Osteoblast (primary cell): Measurements from ENCODE around the gene GC. TPM values are rescaled to one million over a fixed set of nuclear protein-coding genes. Genes with fewer than 3 reads are reported as not detected.
"Not testable (repeated sequence)": the region's sequence is repeated elsewhere in the genome, so short reads cannot be mapped to it uniquely, and the experiment has no call there.

Source experiments
- DNase-seq: peaks from one replicate; pipeline ENCODE4 v3.0.0; 2011; ENCODE audit warnings: low spot score, mixed read lengths; ENCODE audit not compliant: insufficient read length; ENCODE audit errors: missing footprints
- H2AFZ ChIP-seq: 2 replicates; pipeline ENCODE4 v1.6.0; 2011; ENCODE audit warnings: mild to moderate bottlenecking, low read length
- H3K27ac ChIP-seq: 2 replicates; pipeline ENCODE4 v1.5.1; 2011; ENCODE audit warnings: mild to moderate bottlenecking, low read depth, low read length, moderate library complexity
- H3K27me3 ChIP-seq: 2 replicates; pipeline ENCODE4 v1.6.0; 2012; ENCODE audit warnings: mild to moderate bottlenecking, control low read depth, inconsistent platforms, low read length, moderate library complexity; ENCODE audit not compliant: insufficient read depth
- H3K36me3 ChIP-seq: 2 replicates; pipeline ENCODE4 v1.5.1; 2011; ENCODE audit warnings: mild to moderate bottlenecking, low read length, control low read depth, moderate library complexity; ENCODE audit not compliant: insufficient read depth
- H3K4me1 ChIP-seq: 2 replicates; pipeline ENCODE4 v1.5.1; 2011; ENCODE audit warnings: mild to moderate bottlenecking, low read length, control low read depth, moderate library complexity; ENCODE audit not compliant: insufficient read depth
- H3K4me2 ChIP-seq: 2 replicates; pipeline ENCODE4 v1.6.0; 2011; ENCODE audit warnings: mild to moderate bottlenecking, low read length; ENCODE audit not compliant: insufficient read depth
- H3K4me3 ChIP-seq: fragments of 200-600 bp; sonication (generic); 3 replicates; pipeline ENCODE4 v1.5.1; 2012; ENCODE audit warnings: mild to moderate bottlenecking, low read length, inconsistent platforms; ENCODE audit not compliant: insufficient read depth
- H3K79me2 ChIP-seq: 2 replicates; pipeline ENCODE4 v1.6.0; 2012; ENCODE audit warnings: mild to moderate bottlenecking, low read length, control low read depth, inconsistent platforms; ENCODE audit not compliant: insufficient read depth
- H3K9me3 ChIP-seq: 2 replicates; pipeline ENCODE4 v1.5.1; 2011; ENCODE audit warnings: low read depth, low read length, control low read depth
- H4K20me1 ChIP-seq: 2 replicates; pipeline ENCODE4 v1.6.0; 2012; ENCODE audit warnings: mild to moderate bottlenecking, low read length, control low read depth; ENCODE audit not compliant: insufficient read depth
- CTCF ChIP-seq: IDR thresholded peaks from 2 replicates; pipeline ENCODE4 v1.5.1; 2011; ENCODE audit warnings: mild to moderate bottlenecking, low read depth, low read length, moderate library complexity; ENCODE audit errors: extremely low read depth
- total RNA-seq: library from RNA; depleted of rRNA; stranded (reverse); fragments of >200 nt; gene quantifications from 2 replicates; pipeline ENCODE4 v1.2.3, GENCODE V29; 2012

Gene GC
- total RNA-seq, 1 donor = not detected

DNA sequence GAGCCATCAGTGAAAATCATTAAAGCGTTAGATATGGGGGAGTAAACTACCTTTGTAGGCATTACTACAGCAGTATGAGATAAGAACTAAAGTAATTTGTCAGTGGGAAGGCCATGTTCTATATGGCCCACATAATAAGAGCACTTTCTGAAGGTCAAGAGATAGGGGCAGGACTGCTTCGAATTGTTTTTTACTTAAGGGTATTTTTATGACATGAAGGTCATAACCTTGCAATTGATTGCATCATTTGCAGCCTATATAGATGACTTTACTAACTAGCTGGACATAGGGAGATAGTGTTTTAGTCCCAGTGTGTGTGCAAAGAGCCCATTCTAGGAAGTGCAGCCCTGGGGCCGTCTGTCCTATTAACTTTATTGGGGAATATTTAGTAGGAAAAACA lies 23.6 kb upstream of the GC start:
- Histone ChIP-seq H4K20me1 (no peaks in the 10 kb centered on the region), H3K27ac (no peak overlapping the region), H2AFZ (no peak overlapping the region), H3K4me3 (no peak overlapping the region), H3K79me2 (no peaks in the 10 kb centered on the region), H3K9me3 (no peaks in the 10 kb centered on the region), H3K27me3 (no peaks in the 10 kb centered on the region), H3K4me2 (no peak overlapping the region), H3K36me3 (no peaks in the 10 kb centered on the region), H3K4me1 (no peaks in the 10 kb centered on the region)
- DNase-seq = no peak
- TF ChIP-seq CTCF = no peak

GRCh38 chr4:71805230-71805629 lies 21.4 kb upstream of the GC start:
- not testable (repeated sequence) for H3K27me3 ChIP-seq, H3K4me1 ChIP-seq, H3K36me3 ChIP-seq, H3K4me2 ChIP-seq, DNase-seq, H3K27ac ChIP-seq, H3K9me3 ChIP-seq, H3K4me3 ChIP-seq, H2AFZ ChIP-seq, H4K20me1 ChIP-seq, H3K79me2 ChIP-seq

- H2AFZ ChIP-seq, H3K4me3 ChIP-seq, H3K27ac ChIP-seq, DNase-seq, H3K4me1 ChIP-seq, H3K36me3 ChIP-seq, H3K4me2 ChIP-seq, H4K20me1 ChIP-seq, H3K27me3 ChIP-seq, H3K79me2 ChIP-seq, H3K9me3 ChIP-seq: not testable (repeated sequence)
These were observed 20.3 kb upstream of the GC start for GRCh38 chr4:71804017-71804697.

DNA sequence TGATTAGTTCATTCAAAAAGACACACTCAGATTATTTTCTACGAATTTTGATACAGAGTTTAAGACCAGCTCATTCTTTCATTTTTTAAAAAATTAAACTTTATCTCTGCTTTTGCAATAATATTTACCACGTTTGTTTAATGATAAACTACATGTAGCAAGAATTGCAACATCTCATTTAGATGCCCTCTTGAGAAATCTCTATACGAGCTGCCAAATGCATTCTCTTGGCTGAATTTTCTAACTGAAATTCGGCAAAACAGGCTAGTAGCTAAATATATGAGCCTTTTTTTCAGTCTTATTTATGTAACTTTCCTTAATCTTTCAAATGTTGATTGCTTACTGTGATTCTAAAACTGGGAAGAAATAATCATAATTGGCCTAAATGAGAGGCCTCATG lies 2.1 kb upstream of the GC start:
- Histone ChIP-seq H3K4me1 (no peaks in the 10 kb centered on the region), H3K79me2 (no peaks in the 10 kb centered on the region), H3K4me3 (no peak overlapping the region), H3K9me3 (no peaks in the 10 kb centered on the region), H3K27ac (no peak overlapping the region), H2AFZ (no peak overlapping the region), H3K4me2 (no peak overlapping the region), H3K36me3 (no peaks in the 10 kb centered on the region), H4K20me1 (no peaks in the 10 kb centered on the region), H3K27me3 (no peaks in the 10 kb centered on the region)
- no peak for DNase-seq
- no peak for TF ChIP-seq CTCF

GRCh38 chr4:71784569-71785197 lies 804 bp upstream of the GC start:
- Histone ChIP-seq H3K4me3 (no peak overlapping the region), H3K4me2 (no peak overlapping the region), H3K27me3 (no peaks in the 10 kb centered on the region), H2AFZ (no peak overlapping the region), H4K20me1 (no peaks in the 10 kb centered on the region), H3K27ac (no peak overlapping the region), H3K36me3 (no peaks in the 10 kb centered on the region), H3K9me3 (no peaks in the 10 kb centered on the region), H3K4me1 (no peaks in the 10 kb centered on the region), H3K79me2 (no peaks in the 10 kb centered on the region)
- DNase-seq = no peak
- no peak for TF ChIP-seq CTCF
